HT-29 (cell line): ENCODE data around the gene AXIN2. TPM values are rescaled to one million over a fixed set of nuclear protein-coding genes. Genes with fewer than 3 reads are reported as not detected.
A peak's percentile ranks its signal among the peaks of the same experiment; 100 is the strongest.
"Not testable (repeated sequence)": the region's sequence is repeated elsewhere in the genome, so short reads cannot be mapped to it uniquely, and the experiment has no call there.

Experiments used
- DNase-seq: peaks from one replicate; pipeline ENCODE4 v3.0.0-alpha.2; 2015; ENCODE audit warnings: low spot score
- total RNA-seq: library from RNA; depleted of rRNA; stranded (reverse); fragments of >200 nt; shearing (Covaris generic); gene quantifications from 2 replicates; pipeline ENCODE4 v1.2.3, GENCODE V29; 2014

AXIN2 gene
- total RNA-seq, 1 experiment from 2014 or later: 72.1 TPM

DNA sequence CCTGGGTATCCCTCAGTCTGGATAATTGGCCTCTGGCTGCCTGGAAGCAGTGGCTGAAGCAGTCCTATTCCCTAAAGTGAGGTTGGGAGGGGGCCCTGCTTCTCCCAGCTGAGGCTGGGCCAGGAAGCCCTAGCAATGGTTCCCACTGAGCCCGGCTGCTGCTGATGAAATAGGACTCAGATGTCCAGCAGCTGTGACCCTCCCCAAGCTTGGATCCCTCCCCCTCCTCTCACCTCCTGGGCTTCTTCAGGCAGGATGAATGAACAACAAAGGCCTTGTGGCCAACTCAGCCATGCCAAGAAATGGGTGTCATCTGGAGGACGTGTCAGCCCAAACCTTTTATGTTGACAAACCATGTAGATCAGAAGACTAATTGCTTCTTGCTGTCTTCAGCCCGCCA, 42.0 kb downstream of the AXIN2 start:
- DNase-seq: no peak

DNA sequence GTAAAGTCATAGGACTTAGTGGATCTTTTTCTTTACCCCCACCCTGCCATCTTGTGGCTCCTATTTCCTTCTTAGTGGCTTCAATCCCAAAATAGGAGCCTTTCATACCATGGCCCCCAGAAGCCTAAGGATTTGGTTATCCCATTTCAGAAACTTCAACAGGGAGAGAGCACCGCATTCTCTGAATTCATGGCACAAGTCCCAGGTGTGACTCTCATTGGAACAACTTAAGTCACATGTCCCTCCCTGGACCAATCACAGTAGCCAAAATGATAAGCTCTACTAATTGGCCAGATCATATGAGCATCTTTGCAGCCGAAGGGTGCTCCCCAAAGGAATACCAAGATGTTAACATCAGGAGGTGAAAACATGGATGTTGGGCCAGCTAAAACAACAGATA, 43.2 kb downstream of the AXIN2 start:
- no peak for DNase-seq

DNA sequence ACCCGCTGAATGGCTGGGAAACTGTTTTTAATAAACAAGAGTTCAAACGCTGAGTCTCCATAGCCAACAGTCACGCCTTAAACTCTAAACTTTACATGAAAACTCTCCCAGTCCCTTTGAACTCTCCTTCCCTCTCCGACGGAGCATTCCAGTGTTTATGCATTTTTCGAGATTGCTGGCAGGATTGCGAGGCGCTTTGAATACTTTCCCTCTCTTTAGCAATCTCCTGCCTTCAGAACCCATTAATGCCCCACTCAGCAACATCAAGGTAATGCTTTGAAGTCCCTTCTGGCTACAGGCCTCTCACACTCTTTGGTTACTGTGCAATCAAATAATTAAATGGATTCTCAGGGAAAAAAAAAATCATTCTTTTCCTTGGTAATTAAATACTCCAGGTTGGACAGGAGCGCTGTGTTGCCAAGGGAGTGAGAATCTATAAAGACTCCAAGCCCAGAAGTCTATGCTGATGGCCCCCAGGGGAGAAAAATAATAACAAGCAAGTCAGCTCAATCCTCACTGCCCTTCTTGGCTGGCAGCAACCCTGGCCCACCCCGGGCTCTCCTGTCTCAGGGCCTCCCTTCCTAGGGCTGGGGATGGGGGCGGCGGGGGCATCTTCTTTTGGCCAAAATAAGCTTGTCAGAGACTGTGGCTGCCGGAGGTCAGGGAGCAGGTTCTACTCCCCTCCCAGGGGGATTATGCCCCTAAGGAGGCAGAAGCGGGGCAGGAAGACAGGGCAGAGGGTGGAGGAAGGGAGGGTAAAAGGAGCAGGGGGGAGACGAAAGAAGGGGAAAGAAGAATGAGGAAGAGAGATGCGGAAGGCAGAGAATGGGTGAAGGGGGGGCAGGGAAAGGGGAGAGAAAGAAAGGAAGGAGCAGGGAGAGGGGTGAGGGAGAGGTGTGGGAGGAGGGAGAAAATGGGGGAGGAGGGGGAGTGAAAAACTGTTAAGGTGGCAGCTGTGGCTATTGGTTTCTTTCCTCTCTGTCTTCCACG, 45.2 kb downstream of the AXIN2 start:
- DNase-seq: peak; percentile 36

DNA sequence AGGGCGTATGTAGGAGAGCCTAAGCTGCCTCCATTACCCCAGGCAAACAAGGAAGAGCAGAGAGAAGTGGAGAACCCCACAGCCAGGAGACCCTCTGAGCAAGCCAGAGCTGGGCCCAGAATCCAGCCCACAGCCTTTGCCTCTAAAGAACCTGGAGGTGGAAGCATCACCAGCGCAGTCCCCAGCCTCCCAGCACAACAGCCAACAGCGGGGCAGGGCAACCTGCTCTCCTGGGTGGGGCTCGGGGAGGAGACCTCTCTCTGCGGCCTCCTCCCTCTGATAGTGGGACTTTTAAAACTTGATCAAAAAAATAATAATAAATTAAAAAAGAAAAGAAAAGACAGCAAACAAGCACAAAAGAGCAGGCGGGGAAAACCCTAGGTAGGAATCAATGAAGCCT, 45.9 kb downstream of the AXIN2 start:
- no peak for DNase-seq

DNA sequence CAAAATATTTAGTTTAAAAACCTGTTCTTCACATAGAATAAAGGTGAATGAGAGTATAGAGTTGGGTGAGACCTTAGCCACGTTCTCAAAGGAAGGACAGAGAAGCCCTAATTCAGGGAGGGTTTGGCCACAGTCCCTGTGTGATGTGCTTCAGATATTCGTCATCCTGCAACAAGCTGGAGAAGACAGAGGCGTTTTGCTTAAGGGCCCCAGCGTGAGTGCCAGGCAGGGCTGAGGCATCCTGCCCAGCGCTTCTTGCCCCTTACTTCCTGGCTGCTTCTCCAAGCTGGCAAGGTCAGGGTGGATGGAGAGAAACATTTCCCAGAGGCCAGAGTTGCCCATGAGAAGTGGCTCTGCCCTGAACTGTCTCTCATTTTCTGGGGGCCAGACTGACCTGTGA, 46.9 kb downstream of the AXIN2 start:
- no peak for DNase-seq

DNA sequence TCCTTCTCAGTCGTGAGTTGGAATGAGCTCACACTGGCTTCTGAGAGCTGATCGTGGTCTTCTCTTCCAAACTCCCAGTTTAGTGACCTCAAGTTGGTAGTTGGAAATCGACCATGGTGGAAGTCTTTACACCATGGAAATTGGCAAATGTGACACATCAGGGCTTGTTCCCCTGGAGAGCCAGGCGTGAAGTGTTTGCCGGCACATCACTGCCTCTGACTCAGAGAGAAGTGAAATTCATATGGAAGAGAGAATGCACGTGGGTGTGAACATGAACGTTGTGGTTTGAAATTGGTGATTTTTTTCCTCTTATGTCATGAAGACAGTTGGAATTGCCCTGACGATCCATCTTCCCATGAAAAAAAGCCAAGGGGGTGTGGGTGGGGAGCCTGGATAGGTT, 47.4 kb downstream of the AXIN2 start:
- no peak for DNase-seq

DNA sequence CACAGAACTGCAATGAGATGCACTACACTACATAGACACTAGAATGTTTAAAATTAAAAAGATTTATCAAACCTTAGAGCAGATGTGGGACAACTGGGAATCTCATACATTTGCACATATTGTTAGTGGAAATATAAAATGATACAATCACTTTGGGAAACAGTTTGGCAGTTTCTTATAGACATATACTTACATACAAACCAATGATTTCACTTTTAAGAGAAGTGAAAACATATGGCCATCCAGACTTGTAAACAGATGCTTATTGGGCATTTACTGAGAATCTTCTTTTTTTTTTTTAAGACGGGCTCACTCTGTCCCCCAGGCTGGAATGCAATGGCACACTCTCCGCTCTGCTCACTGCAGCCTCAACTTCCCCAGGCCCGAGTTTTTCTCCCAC, 50.1 kb downstream of the AXIN2 start:
- no peak for DNase-seq

DNA sequence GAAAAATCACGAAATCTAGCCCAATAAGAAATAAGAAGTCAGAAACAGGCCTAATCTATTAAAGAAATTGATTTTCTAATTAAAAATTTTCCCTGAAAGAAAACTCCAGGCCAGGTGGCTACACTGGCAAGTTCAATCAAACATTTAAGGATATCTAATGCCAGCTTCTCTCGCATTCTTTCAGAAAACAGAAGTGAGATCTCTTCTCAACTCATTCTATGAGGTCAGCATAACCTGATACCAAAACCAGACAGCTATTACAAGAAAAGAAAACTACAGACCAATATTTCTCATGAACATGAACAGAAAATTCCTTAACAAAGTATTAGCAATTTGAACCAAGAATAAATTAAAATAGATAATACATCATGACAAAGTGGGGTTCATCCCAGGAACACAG, 52.4 kb downstream of the AXIN2 start:
- no peak for DNase-seq

DNA sequence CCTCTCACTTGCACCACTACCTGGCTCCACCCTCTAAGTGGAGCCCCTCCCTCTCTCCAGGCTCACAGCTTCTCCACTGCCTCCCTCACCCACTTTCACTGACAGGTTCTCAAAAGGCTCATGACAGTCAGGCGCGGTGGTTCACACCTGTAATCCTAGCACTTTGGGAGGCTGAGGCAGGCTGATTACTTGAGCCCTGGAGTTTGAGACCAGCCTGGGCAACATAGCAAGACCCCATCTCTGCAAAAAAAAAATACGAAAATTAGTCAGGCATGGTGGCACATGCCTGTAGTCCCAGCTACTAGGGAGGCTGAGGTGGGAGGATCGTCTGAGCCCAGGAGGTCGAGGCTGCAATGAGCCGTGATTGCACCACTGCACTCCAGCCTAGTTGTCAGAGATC, 56.8 kb downstream of the AXIN2 start:
- DNase-seq: not testable (repeated sequence)

DNA sequence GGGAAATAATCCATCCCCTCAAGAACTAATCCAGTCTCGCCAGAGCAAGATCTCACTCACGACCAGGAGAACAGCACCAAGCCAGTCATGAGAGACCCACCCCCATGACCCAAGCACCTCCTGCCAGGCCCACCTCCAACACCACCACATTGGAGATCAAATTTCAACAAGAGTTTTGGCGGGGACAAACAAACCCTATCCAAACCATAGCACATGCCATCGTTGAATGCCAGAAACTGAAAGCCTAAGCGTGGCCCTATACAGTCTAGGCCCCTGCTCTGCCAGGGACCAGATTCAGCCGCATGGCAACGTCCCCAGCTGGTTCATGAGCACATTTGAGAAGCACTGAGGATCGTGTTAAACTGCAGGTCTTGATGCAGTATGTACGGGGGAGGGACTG, 57.3 kb downstream of the AXIN2 start:
- DNase-seq: no peak

DNA sequence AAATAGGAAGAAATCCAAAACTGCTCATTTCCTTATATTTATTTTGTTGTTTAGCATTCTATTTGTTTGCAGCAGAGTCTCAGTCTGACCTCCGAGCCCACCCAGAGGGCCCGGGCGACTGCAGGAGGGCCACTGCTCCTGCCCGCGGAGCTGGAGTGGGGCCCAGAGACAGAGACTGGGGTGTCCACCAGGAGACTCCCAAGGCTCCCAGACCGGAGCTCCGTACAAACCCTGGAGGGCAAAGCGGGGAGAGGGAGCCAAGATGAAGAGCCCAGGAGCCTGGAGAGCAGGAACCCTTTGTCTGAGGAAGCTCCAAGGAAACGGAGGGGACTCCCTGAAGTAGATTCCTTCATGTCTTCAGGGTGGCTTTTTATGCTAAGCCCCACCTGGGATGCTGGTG, 57.9 kb downstream of the AXIN2 start:
- no peak for DNase-seq

DNA sequence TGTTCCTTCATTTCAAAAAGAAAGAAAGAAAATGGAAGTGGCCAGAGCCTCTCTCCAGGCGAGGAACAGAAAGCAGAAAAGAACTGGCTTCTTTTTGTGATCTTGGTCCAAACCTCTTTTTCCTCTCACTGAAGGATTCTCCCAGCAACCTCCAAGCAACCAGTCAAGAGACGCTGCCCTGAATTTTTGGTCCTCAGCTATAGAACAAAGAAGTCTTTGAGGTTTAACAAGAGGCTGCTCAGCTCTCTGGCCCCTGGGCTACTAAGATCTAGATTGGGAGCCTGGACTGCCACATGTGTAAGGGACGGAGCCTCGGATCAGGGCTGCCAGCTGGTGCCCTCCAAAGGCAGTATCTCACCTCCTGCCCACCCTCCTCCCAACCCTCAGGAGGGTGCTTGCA, 62.6 kb downstream of the AXIN2 start:
- DNase-seq: no peak

DNA sequence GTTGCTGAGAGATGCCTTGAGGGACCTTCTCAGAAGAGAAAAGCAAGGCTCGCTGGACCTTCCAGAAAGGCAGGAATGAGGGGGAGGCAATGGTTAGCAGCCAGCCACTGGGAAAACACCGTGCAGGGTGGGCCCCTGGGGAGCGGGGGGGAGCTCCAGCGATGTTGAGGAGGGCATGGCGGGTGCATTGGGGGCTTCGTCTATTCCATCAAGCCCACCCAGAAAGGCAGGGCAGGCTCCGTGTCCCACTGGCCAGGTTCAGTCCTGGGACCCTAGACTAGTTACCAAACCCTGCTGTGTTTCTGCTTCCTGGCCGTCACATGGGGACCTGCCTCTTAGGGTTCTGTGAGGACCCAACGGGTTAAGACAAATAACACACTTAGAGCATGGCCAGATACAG, 64.6 kb downstream of the AXIN2 start:
- no peak for DNase-seq

DNA sequence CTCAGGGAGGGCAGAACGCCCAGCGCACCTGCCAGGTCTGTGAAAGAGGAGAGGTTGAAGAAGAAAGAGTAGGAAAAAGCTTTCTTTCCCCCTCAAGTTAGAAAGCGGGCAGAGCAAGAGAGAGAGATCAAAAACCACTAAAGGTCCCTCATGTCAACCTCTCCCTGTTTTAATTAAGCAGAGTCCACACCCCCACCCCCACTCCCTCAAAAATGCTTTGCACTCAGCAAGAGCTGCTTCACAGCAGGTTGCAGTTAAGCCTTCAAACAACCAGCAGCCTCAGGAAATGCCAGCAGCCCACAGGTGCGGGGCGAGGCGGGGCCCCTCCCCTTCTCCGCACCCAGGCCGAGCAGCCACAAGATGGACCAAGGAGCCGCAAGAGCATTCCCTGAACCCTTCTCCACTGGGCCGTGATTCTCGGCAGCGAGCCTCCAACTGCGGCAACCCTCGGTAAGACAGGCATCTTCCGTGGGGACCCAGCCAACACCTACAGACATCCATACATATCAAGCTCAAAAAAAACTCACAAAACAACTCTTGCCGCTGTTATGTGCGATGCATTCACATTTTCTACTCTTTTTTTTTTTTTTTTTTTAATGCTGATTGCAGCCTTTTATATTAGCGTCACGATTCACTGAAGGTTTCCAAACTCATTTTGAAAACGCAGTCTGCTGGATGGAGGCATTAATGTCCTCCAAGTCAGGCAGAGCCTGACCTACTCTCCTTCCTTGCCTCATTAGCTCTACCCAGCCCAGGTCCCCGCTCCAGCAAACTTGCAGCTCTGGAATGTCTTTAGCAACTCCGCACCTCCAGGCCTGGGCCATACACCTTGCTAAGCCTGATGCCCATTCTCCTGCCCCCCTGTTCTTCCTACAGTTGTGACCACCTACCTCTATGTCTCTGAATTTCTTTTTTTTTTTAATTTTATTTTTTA, 66.1 kb downstream of the AXIN2 start:
- peak; percentile 45 for DNase-seq

DNA sequence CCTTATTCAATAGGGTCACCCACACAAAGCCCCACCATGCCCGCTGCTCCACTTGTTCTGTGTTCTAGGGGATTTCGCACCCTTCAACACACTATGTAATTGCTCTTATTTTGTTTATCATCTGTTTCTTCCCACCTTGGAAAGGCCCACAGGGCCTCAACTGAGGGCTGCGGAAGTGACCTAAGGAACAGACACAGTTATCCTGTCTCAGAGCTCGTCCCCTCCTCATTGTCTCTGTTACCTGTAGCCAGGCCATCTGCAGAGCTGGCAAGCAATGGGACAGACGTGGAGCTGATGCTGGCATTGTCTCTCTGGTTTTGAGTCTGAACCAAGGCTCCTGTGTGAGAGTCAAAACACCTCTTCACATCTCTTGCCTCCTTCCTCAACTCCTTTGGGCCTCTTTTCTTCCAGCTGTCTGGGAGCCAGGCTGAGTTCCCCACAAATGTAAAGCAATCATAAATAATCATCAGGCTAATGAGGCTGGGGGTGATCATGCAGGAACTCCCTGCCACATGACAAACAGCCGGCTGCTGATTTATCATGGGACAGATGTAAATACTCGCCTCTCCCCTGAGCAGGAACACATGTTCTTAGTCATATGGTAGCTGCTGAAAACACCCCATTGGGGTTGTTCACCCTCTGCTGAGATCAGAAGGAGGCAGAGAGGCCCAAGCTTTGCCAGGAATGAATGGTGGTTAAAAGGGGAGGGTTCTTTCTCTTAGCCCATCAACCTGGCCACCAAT, 71.9 kb downstream of the AXIN2 start:
- no peak for DNase-seq

DNA sequence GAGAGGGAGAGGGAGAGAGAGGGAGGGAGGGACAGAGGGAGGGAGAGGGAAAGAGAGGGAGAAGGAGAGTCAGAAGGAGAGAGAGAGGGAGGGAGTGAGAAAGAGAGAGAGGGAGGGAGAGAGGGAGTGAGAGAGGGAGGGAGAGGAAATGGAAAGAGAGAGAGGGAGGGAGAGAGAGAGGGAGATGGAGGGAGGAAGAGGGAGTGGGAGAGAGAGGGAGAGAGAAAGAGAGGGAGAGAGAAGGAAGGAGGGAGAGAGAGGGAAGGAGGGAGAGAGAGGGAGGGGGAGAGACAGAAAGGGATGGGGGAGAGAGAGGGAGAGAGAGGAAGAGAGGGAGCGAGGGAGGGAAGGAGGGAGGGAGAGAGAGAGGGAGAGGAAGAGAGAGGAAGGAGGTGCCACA, 72.8 kb downstream of the AXIN2 start:
- DNase-seq: no peak

DNA sequence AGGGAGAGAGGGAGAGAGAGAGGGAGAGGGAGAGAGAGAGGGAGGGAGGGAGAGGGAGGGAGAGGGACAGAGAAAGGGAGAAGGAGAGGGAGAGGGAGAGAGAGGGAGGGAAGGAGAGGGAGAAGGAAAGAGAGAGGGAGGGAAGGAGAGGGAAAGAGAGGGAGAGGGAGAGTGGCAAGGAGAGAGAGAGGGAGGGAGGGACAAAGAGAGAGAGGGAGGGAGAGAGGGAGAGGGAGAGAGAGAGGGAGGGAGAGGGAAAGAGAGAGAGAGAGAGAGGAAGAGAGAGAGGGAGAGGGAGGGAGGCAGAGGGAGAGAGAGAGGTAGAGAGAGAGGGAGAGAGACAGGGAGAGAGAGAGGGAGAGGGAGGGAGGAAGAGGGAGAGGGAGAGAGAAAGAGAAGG, 73.5 kb downstream of the AXIN2 start:
- no peak for DNase-seq

DNA sequence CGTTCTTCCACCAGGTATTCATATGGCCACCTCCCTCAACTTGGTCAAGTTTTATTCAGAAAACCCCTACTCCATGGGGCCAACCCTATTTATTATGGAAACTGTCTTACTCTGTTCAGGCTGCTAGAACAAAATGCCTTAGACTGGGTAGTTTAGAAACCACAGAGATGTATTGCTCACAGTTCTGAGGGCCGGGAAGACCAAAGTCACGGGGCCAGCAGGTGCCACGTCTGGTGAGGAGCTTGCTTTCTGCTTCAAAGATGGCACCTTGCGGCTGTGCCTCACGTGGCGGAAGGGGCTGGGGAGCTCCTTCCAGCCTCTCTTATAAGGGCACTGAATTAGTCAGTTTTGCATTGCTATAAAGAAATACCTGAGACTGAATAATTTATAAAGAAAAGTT, 74.3 kb downstream of the AXIN2 start:
- DNase-seq: no peak

DNA sequence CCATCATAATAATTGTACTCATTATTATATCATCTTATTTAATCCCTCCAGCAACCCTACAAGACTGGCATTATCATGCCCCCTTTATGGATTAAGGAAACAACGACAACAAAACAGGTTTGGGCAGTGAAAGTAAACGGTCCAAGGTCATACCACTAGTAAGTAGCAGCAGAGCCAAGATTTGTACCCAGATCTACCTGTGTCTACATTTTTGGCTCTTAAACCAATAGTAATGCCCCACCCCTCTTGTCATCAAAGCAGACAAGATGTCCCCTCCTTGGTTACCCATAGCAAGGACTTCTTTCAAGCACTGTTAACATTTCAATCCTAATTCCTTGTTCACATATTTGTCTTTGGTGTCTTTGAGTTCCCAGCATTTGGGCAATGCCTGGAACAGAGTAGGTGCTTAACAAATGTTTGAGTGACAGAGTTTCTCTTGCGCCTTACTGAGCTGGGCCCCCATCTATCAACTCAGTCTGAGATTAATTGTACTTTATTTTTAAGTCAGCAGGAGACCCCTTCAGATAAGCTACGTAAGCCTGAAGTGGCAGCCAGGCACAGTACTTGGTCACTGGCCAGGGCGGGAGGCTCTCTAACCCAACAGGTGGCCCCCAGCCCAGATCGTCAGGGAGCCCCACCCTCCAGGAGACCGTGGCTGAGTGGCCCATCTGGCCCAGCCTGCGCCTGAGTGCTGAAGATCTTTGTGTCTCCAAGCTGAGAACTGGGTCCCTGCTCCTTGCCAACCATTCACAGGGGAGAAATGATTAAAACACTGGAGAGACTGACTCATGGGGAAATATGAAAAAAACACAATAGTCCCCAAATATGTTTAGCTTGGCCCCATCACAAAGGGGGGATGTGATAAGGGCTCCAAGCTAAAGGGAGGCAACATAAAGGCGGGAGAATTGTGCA, 75.8 kb downstream of the AXIN2 start:
- no peak for DNase-seq

DNA sequence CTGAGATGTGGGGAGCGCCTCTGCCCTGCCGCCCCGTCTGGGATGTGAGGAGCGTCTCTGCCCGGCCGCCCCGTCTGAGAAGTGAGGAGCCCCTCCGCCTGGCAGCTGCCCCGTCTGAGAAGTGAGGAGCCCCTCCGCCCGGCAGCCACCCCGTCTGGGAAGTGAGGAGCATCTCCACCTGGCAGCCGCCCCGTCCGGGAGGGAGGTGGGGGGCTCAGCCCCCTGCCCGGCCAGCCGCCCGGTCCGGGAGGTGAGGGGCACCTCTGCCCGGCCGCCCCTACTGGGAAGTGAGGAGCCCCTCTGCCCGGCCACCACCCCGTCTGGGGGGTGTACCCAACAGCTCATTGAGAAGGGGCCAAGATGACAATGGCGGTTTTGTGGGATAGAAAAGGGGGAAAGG, 77.0 kb downstream of the AXIN2 start:
- not testable (repeated sequence) for DNase-seq

DNA sequence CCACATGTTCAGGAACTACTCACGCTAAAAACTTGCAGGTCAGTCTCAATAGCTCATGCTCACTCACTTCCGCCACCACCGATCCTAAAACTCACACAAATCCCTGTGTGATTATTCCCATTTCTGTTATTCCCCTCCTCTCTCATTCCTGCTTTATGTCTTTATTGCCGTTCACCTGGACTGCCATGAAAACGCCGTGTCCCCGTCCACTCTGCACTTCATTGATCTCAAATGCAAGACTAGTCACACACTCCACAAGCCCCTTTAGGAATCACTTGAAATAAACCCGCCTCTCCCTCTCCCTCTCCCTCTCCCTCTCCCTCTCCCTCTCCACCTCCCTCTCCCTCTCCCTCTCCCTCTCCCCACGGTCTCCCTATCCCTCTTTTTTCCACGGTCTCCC, 78.0 kb downstream of the AXIN2 start:
- no peak for DNase-seq
